Neural crest cell (in vitro differentiated cells): ENCODE data around the gene AP5Z1. TPM values are rescaled to one million over a fixed set of nuclear protein-coding genes. Genes with fewer than 3 reads are reported as not detected.
A peak's percentile ranks its signal among the peaks of the same experiment; 100 is the strongest.

ENCODE experiments used
- DNase-seq: peaks from one replicate; pipeline ENCODE4 v3.0.0; 2021; ENCODE audit warnings: low read depth, mixed read lengths, low spot score
- H3K27ac Mint-ChIP-seq: one replicate; pipeline ENCODE4 v1.8.0; 2021; ENCODE audit warnings: mild to moderate bottlenecking, mixed read lengths; ENCODE audit not compliant: unreplicated experiment
- H3K27me3 Mint-ChIP-seq: 2 replicates; pipeline ENCODE4 v1.8.0; 2021; ENCODE audit warnings: low read depth, mild to moderate bottlenecking, mixed read lengths
- H3K36me3 Mint-ChIP-seq: 2 replicates; pipeline ENCODE4 v1.8.0; 2021; ENCODE audit warnings: low read depth, mild to moderate bottlenecking, mixed read lengths
- H3K4me1 Mint-ChIP-seq: 2 replicates; pipeline ENCODE4 v1.8.0; 2021; ENCODE audit warnings: mixed read lengths
- H3K4me3 Mint-ChIP-seq: one replicate; pipeline ENCODE4 v1.8.0; 2021; ENCODE audit warnings: mild to moderate bottlenecking, mixed read lengths
- H3K9me3 Mint-ChIP-seq: 2 replicates; pipeline ENCODE4 v1.8.0; 2021; ENCODE audit warnings: mixed read lengths
- total RNA-seq: library from RNA; stranded (reverse); gene quantifications from 2 replicates; pipeline ENCODE4 v1.2.1, GENCODE V29; 2021
- TF ChIP-seq, protein P1 (sequence below): fragments of 200-600 bp; sonication (generic); conservative IDR thresholded peaks from 2 replicates; pipeline ENCODE4 v1.5.0; 2021; ENCODE audit warnings: antibody characterized with exemption, mild to moderate bottlenecking

AP5Z1 gene
- total RNA-seq, 1 donor from 2014 or later = 37.6 TPM

DNA sequence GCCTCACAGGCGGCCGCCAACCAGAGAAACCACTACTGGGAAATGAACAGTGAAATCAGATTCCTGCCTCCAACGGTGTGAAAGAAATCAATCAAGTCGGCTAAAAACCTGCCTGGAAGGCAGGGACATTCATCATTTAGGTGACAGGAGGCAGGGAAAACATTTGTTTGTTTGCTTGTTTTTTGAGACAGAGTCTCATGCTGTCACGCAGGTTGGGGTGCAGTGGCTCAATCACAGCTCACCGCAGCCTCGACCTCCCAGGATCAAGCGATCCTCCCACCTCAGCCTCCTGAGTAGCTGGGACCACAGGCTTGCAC, 30.5 kb downstream of the AP5Z1 start:
- no peak overlapping the region for H3K4me3 Mint-ChIP-seq
- no peaks in the 10 kb centered on the region for H3K9me3 Mint-ChIP-seq
- no peaks in the 10 kb centered on the region for H3K36me3 Mint-ChIP-seq
- DNase-seq = no peak
- H3K4me1 Mint-ChIP-seq = peaks cover 4% of the 10 kb centered on the region
- H3K27me3 Mint-ChIP-seq = no peaks in the 10 kb centered on the region
- TF ChIP-seq, protein P1, sequence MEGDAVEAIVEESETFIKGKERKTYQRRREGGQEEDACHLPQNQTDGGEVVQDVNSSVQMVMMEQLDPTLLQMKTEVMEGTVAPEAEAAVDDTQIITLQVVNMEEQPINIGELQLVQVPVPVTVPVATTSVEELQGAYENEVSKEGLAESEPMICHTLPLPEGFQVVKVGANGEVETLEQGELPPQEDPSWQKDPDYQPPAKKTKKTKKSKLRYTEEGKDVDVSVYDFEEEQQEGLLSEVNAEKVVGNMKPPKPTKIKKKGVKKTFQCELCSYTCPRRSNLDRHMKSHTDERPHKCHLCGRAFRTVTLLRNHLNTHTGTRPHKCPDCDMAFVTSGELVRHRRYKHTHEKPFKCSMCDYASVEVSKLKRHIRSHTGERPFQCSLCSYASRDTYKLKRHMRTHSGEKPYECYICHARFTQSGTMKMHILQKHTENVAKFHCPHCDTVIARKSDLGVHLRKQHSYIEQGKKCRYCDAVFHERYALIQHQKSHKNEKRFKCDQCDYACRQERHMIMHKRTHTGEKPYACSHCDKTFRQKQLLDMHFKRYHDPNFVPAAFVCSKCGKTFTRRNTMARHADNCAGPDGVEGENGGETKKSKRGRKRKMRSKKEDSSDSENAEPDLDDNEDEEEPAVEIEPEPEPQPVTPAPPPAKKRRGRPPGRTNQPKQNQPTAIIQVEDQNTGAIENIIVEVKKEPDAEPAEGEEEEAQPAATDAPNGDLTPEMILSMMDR = no peak
- H3K27ac Mint-ChIP-seq = no peak overlapping the region

DNA sequence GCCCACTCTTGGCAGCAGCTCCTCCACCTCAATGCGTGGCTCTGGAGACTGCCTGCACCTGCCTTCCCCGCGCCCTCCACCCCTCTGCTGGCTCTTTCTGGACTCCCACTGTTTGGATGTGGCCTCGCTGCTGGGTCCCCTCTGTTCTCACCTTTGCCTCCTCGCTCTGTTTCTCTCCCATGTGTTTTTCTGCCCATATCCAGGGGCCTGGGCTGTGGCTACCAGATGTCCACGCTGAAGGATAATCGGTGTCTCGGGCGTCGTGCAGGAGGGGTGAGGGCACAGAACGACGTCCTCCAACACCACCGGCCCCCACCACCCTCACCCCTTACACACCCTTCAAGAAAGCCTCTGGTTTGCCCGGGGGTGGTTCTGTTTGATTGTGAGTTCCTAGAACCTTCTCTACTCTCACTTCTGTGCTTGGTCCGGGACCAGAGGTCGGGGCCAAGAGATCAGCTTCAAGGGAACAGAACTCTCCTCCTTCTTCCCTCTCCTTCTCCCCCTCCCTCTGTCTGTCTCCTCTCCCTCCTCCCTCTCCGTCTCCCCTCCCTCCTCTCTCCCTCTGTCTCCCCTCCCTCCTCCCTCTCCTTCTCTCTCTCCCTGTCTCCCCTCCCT, 31.7 kb downstream of the AP5Z1 start:
- Mint-ChIP-seq H3K4me3 (no peak overlapping the region), H3K27ac (peak overlapping the region; percentile 19), H3K9me3 (no peaks in the 10 kb centered on the region), H3K27me3 (no peaks in the 10 kb centered on the region), H3K4me1 (peaks cover 4% of the 10 kb centered on the region), H3K36me3 (no peaks in the 10 kb centered on the region)
- TF ChIP-seq, protein P1 = no peak
- no peak for DNase-seq

DNA sequence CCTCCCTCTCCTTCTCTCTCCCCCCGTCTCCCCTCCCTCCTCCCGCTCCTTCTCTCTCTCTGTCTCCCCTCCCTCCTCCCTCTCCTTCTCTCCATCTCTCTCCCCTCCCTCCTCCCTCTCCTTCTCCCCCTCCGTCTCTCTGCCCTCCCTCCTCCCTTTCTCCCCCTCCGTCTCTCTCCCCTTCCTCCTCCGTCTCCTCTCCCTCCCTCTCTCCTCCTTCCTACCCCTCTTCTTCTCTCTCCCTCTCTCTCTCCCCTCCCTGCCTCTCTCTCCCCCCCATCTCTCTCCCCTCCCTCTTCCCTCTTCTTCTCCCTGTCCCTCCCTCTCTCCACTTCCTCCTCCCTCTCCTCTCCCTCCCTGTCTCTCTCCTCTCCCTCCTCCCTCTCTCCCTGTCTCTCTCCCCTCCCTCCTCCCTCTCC, 32.2 kb downstream of the AP5Z1 start:
- Mint-ChIP-seq H3K36me3 (peaks cover 1% of the 10 kb centered on the region), H3K4me1 (peaks cover 4% of the 10 kb centered on the region), H3K4me3 (no peak overlapping the region), H3K27me3 (no peaks in the 10 kb centered on the region), H3K9me3 (no peaks in the 10 kb centered on the region), H3K27ac (no peak overlapping the region)
- no peak for DNase-seq
- TF ChIP-seq, protein P1 = no peak

DNA sequence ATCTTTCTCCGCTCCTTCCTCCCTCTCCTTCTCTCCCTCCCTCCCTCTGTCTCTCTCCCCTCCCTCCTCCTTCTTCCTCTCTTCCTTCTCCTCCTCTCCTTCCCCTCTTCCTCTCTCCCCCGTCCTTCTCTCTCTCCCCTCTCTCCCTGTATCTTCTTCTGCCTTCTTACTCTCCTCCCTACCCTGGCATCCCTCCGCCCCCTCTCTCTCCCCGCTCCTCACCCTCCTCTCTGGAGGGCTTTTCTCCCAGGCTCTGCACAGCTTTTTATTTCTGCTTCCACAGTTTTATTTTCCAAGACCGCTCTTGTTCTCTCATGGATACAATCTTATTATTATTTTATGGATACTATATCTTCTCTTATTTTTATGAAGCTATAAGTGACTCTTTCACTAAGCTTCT, 32.6 kb downstream of the AP5Z1 start:
- DNase-seq = no peak
- H3K36me3 Mint-ChIP-seq = peaks cover 6% of the 10 kb centered on the region
- TF ChIP-seq, protein P1 = no peak
- no peak overlapping the region for H3K27ac Mint-ChIP-seq
- peaks cover 4% of the 10 kb centered on the region for H3K4me1 Mint-ChIP-seq
- no peak overlapping the region for H3K4me3 Mint-ChIP-seq
- H3K27me3 Mint-ChIP-seq = no peaks in the 10 kb centered on the region
- no peaks in the 10 kb centered on the region for H3K9me3 Mint-ChIP-seq

DNA sequence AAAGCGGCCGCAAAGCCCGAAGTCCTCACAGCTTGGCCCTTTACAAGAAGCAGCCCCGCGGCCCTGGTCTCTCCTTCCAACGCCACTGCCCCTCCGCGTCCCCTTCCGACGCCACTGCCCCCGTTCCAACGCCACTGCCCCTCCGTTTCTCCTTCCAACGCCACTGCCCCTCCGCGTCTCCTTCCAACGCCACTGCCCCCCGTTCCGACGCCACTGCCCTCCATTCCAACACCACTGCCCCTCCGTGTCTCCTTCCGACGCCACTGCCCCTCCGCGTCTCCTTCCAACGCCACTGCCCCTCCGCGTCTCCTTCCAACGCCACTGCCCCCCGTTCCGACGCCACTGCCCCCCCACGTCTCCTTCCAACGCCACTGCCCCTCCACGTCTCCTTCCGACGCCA, 33.1 kb downstream of the AP5Z1 start:
- H3K27ac Mint-ChIP-seq = no peak overlapping the region
- H3K27me3 Mint-ChIP-seq = no peaks in the 10 kb centered on the region
- DNase-seq = no peak
- TF ChIP-seq, protein P1 = no peak
- peaks cover 4% of the 10 kb centered on the region for H3K4me1 Mint-ChIP-seq
- no peak overlapping the region for H3K4me3 Mint-ChIP-seq
- H3K9me3 Mint-ChIP-seq = no peaks in the 10 kb centered on the region
- H3K36me3 Mint-ChIP-seq = peaks cover 10% of the 10 kb centered on the region
